GM23338 (cell line): ENCODE results near the gene GPRIN2. TPM values are rescaled to one million over a fixed set of nuclear protein-coding genes. Genes with fewer than 3 reads are reported as not detected.
"Not testable (repeated sequence)": the region's sequence is repeated elsewhere in the genome, so short reads cannot be mapped to it uniquely, and the experiment has no call there.

Experiments used
- ATAC-seq: fragments of 200-7000 bp; cut with Tn5 transposase; 3 replicates; pipeline ENCODE4 v1.9.1; 2020
- DNase-seq: peaks from one replicate; pipeline ENCODE4 v3.0.0-alpha.2; 2015; ENCODE audit warnings: low spot score
- H2AFZ ChIP-seq: fragments of 200-600 bp; sonication (generic); 2 replicates; pipeline ENCODE4 v1.8.0; 2016; ENCODE audit warnings: antibody characterized with exemption, mild to moderate bottlenecking, moderate library complexity
- H3F3A ChIP-seq: fragments of 200-600 bp; sonication (generic); replicated peaks from 2 replicates; pipeline ENCODE4 v1.8.0; 2017; ENCODE audit warnings: antibody characterized with exemption, mixed run types, low read depth
- H3K27ac ChIP-seq: fragments of 200-600 bp; sonication (generic); 2 replicates; pipeline ENCODE4 v1.6.1; 2016; ENCODE audit warnings: low read depth
- H3K27me3 ChIP-seq: fragments of 200-600 bp; sonication (generic); 2 replicates; pipeline ENCODE4 v1.8.0; 2016; ENCODE audit warnings: mild to moderate bottlenecking, mixed run types, moderate library complexity; ENCODE audit not compliant: insufficient read depth
- H3K36me3 ChIP-seq: fragments of 200-600 bp; sonication (generic); 2 replicates; pipeline ENCODE4 v1.8.0; 2016; ENCODE audit warnings: mild to moderate bottlenecking; ENCODE audit not compliant: insufficient read depth
- H3K4me1 ChIP-seq: fragments of 200-600 bp; sonication (generic); 2 replicates; pipeline ENCODE4 v1.8.0; 2016; ENCODE audit warnings: mild to moderate bottlenecking, moderate library complexity; ENCODE audit not compliant: insufficient read depth
- H3K4me2 ChIP-seq: fragments of 200-600 bp; sonication (generic); 2 replicates; pipeline ENCODE4 v1.7.1; 2017; ENCODE audit warnings: mixed run types
- H3K4me3 ChIP-seq: fragments of 200-600 bp; sonication (generic); 2 replicates; pipeline ENCODE4 v1.6.1; 2016; ENCODE audit warnings: mixed run types
- H3K79me2 ChIP-seq: fragments of 200-600 bp; sonication (generic); replicated peaks from 2 replicates; pipeline ENCODE4 v1.8.0; 2017; ENCODE audit warnings: mild to moderate bottlenecking; ENCODE audit not compliant: insufficient read depth
- H3K9me2 ChIP-seq: fragments of 200-600 bp; sonication (generic); 2 replicates; pipeline ENCODE4 v1.8.0; 2017; ENCODE audit not compliant: insufficient read depth
- H4K20me1 ChIP-seq: fragments of 200-600 bp; sonication (generic); replicated peaks from 2 replicates; pipeline ENCODE4 v1.8.0; 2017; ENCODE audit warnings: mild to moderate bottlenecking; ENCODE audit not compliant: insufficient read depth
- H3K27ac Mint-ChIP-seq: 2 replicates; pipeline ENCODE4 v1.8.0; 2020; ENCODE audit warnings: inconsistent platforms, mild to moderate bottlenecking, moderate library complexity, mixed read lengths
- H3K27me3 Mint-ChIP-seq: 3 replicates; pipeline ENCODE4 v1.8.0; 2022; ENCODE audit warnings: low read depth, mild to moderate bottlenecking, moderate library complexity, mixed read lengths, inconsistent platforms; ENCODE audit not compliant: insufficient read depth, poor library complexity
- H3K36me3 Mint-ChIP-seq: 3 replicates; pipeline ENCODE4 v1.8.0; 2021; ENCODE audit warnings: low read depth, mild to moderate bottlenecking, inconsistent platforms, moderate library complexity, mixed read lengths
- H3K4me1 Mint-ChIP-seq: 3 replicates; pipeline ENCODE4 v1.8.0; 2020; ENCODE audit warnings: mild to moderate bottlenecking, inconsistent platforms, mixed read lengths
- H3K4me3 Mint-ChIP-seq: 3 replicates; pipeline ENCODE4 v1.8.0; 2021; ENCODE audit warnings: moderate library complexity, mild to moderate bottlenecking, inconsistent platforms, mixed read lengths
- H3K9me3 Mint-ChIP-seq: 3 replicates; pipeline ENCODE4 v1.8.0; 2020; ENCODE audit warnings: moderate library complexity, mild to moderate bottlenecking, inconsistent platforms, mixed read lengths
- polyA plus RNA-seq: library from polyadenylated mRNA; unstranded; fragments of >200 nt; fragmentation: Nextera tagmentation; extraction: Ambion mirVana; gene quantifications from 2 replicates; pipeline ENCODE4 v1.2.1, GENCODE V29; 2016
- total RNA-seq: library from RNA; depleted of rRNA; stranded (reverse); fragments of >200 nt; shearing (Covaris generic); gene quantifications from 2 replicates; pipeline ENCODE4 v1.2.3, GENCODE V29; 2014; rRNA removed

The GPRIN2 gene
- total and polyA plus RNA-seq, 2 experiments from 2014 or later, result 2.9 to 28.5 TPM

GRCh38 chr10:46512725-46513124, 43.7 kb downstream of the GPRIN2 start:
- not testable (repeated sequence) for H2AFZ ChIP-seq, H3K27ac Mint-ChIP-seq, H3K4me3 ChIP-seq, H3K36me3 ChIP-seq, DNase-seq, H3K27me3 Mint-ChIP-seq, H3K4me1 ChIP-seq, H3K9me3 Mint-ChIP-seq, H3K4me3 Mint-ChIP-seq, H3K36me3 Mint-ChIP-seq, H3F3A ChIP-seq, H3K27me3 ChIP-seq, H4K20me1 ChIP-seq, H3K4me2 ChIP-seq, H3K27ac ChIP-seq, H3K79me2 ChIP-seq, H3K4me1 Mint-ChIP-seq, ATAC-seq, H3K9me2 ChIP-seq

DNA sequence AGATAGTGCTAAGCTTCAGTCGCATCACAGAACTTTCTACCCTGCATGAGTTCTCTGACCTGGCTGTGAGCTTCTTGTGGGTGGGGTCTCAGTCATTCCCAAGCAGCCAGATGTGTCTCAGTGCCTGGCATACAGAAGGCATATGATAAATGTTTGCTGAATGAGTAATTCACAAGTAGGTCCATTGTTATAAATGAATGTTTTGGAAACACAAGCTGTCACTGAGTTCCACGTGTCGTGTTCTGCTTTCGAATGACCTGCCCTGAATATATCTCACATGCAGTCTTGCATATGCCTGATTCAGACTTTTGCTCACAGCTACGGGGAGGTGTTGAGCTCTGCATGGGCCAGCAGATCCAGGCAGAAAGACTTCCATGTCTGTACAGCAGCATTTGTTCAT, 44.5 kb downstream of the GPRIN2 start:
- not testable (repeated sequence) for ATAC-seq

More for the DNA sequence above, 44.5 kb downstream of the GPRIN2 start:
- H3K4me3 Mint-ChIP-seq, H3K27me3 Mint-ChIP-seq, H3K36me3 ChIP-seq, H3K9me3 Mint-ChIP-seq, H3K4me2 ChIP-seq, H3K36me3 Mint-ChIP-seq, H3F3A ChIP-seq, H3K27ac Mint-ChIP-seq, H3K4me1 Mint-ChIP-seq, H4K20me1 ChIP-seq, H2AFZ ChIP-seq, H3K79me2 ChIP-seq, DNase-seq, H3K4me1 ChIP-seq, H3K27me3 ChIP-seq, H3K4me3 ChIP-seq, H3K27ac ChIP-seq, H3K9me2 ChIP-seq: not testable (repeated sequence)

Other genes with a start within 250 kb of the GPRIN2 start
- not detected in 2 replicates for gene ANXA8L1, start 180.9 kb downstream of the GPRIN2 start, total RNA-seq
- gene ANXA8L1, start 180.9 kb downstream of the GPRIN2 start, polyA plus RNA-seq, result not detected in 2 replicates
- not detected in 2 replicates for gene NPY4R, start 90.7 kb downstream of the GPRIN2 start, total RNA-seq
- not detected in 2 replicates for gene NPY4R, start 90.7 kb downstream of the GPRIN2 start, polyA plus RNA-seq
- 0.39 TPM in 1 of 2 replicates, not detected in the other for gene SYT15, start 22.5 kb upstream of the GPRIN2 start, total RNA-seq
- 0.83 and 1.5 TPM in 2 replicates for gene SYT15, start 22.5 kb upstream of the GPRIN2 start, polyA plus RNA-seq